ENCODE measurements around the gene CNST. TPM values are rescaled to one million over a fixed set of nuclear protein-coding genes. Genes with fewer than 3 reads are reported as not detected.

The CNST gene
- total RNA-seq, 1 donor from 2014 or later: 12.3 TPM

DNA sequence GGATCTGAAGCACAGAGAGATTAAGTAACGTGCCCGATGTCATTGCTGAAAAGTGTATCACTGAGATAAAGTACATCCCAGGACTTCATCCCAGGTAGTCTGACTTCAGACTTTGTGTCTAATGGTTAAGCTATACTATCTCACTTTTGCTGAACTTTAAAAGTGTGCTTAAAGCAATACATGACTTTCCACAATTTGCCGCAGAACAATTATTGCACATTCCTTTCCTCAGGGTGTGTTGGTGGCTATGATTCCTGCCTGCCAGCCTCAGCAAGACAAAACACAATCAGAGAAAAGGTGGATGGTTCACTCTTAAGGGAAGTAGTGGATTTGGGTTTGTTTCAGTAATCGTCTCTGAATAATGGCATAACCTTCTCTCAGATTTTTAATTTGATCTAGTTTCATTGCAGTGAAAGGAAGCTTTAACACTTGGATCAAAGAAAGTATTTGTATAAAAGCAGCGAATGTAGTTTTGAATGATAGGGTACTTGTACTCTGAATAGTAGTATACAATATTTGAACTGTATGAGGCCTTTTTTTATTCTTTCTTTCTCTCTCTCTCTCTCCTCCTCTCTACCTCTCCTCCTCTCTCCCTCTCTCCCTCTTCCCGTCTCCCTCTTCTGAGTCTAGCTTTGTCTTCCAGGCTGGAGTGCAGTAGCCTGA, 47.0 kb downstream of the CNST start:
- Histone ChIP-seq H3K27me3 (ENCODE audit: control insufficient read depth, insufficient read depth, low read length) (no peaks in the 10 kb centered on the region), H3K4me3 (ENCODE audit: low read depth, low read length) (no peak overlapping the region), H3K36me3 (ENCODE audit: control insufficient read depth, insufficient read depth, low read length) (no peaks in the 10 kb centered on the region)
- DNase-seq (ENCODE audit: low read depth): no peak
- TF ChIP-seq, protein P1, sequence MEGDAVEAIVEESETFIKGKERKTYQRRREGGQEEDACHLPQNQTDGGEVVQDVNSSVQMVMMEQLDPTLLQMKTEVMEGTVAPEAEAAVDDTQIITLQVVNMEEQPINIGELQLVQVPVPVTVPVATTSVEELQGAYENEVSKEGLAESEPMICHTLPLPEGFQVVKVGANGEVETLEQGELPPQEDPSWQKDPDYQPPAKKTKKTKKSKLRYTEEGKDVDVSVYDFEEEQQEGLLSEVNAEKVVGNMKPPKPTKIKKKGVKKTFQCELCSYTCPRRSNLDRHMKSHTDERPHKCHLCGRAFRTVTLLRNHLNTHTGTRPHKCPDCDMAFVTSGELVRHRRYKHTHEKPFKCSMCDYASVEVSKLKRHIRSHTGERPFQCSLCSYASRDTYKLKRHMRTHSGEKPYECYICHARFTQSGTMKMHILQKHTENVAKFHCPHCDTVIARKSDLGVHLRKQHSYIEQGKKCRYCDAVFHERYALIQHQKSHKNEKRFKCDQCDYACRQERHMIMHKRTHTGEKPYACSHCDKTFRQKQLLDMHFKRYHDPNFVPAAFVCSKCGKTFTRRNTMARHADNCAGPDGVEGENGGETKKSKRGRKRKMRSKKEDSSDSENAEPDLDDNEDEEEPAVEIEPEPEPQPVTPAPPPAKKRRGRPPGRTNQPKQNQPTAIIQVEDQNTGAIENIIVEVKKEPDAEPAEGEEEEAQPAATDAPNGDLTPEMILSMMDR (IDR thresholded peaks at IDR 0.05; ENCODE audit: insufficient read depth, low read length, poor library complexity, severe bottlenecking): no peak

DNA sequence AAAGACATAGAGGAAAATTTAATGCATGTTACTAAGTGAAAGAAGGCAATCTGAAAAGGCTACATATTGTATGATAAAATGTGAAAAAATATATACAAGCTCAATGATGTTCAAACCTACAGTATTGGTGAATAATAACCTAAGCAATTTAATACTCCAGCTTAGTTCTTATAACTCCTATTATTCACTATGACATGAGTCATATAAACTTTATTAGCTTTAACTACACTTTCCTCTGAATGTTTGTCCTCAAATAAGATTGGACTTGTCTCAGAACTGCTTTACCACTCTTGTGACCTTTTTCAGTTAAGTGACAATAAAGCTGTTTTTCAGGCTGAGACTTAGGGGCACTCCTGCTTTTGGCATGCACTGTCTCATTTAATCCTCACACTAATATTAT, 50.9 kb downstream of the CNST start:
- DNase-seq (ENCODE audit: low read depth): no peak
- Histone ChIP-seq H3K27me3 (ENCODE audit: control insufficient read depth, insufficient read depth, low read length) (no peaks in the 10 kb centered on the region), H3K36me3 (ENCODE audit: control insufficient read depth, insufficient read depth, low read length) (no peaks in the 10 kb centered on the region), H3K4me3 (ENCODE audit: low read depth, low read length) (no peak overlapping the region)
- TF ChIP-seq, protein P1 (IDR thresholded peaks at IDR 0.05; ENCODE audit: insufficient read depth, low read length, poor library complexity, severe bottlenecking): no peak

DNA sequence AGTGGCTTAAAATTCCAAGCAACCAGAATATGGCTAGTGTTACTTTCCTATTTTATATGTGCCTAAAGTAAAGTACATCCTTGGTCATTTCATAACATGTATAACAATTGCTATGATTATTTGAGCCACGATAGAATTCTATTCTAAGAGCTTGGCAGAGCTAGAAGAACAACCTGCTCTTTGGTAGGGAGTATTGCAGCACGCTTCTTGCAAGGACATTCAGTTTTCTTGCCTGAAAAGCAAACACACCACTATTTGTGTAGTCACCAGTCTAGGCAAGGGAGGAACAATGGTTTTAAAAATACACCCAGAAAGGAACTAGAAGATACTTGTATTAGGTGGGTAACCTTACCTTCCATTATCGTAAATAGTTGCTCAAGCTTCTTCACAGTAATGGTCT, 51.5 kb downstream of the CNST start:
- no peaks in the 10 kb centered on the region for H3K36me3 ChIP-seq (ENCODE audit: control insufficient read depth, insufficient read depth, low read length)
- DNase-seq (ENCODE audit: low read depth): no peak
- TF ChIP-seq, protein P1 (IDR thresholded peaks at IDR 0.05; ENCODE audit: insufficient read depth, low read length, poor library complexity, severe bottlenecking): no peak
- H3K27me3 ChIP-seq (ENCODE audit: control insufficient read depth, insufficient read depth, low read length): no peaks in the 10 kb centered on the region
- no peak overlapping the region for H3K4me3 ChIP-seq (ENCODE audit: low read depth, low read length)

DNA sequence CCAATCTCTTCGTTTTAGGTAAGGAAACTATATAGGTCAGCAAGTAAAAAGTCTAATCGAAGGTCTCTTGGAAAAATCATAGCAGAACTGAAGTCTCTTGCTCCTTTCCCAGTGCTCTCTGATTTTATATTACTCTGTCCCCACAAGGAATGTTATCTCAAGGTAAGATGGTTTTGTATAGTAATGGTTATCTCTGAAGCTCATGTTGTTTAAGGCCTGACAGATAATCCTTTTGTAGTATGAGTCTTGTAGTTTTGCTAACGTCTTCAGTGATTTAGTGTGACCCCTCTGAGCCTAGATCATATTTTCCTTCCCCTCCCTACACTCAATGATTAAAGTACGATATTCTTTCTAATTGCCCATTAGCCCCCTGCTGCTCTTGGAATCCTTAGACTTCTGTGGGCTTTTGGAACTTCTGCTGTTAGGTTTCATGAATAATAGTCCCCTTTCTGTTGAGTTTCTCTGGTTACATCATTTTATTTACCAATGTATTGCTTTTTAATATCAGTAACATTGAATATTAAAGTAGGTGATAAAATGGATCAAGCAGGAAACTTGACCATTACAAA, 52.1 kb downstream of the CNST start:
- Histone ChIP-seq H3K36me3 (ENCODE audit: control insufficient read depth, insufficient read depth, low read length) (no peaks in the 10 kb centered on the region), H3K4me3 (ENCODE audit: low read depth, low read length) (no peak overlapping the region), H3K27me3 (ENCODE audit: control insufficient read depth, insufficient read depth, low read length) (no peaks in the 10 kb centered on the region)
- DNase-seq (ENCODE audit: low read depth): no peak
- TF ChIP-seq, protein P1 (IDR thresholded peaks at IDR 0.05; ENCODE audit: insufficient read depth, low read length, poor library complexity, severe bottlenecking): no peak

DNA sequence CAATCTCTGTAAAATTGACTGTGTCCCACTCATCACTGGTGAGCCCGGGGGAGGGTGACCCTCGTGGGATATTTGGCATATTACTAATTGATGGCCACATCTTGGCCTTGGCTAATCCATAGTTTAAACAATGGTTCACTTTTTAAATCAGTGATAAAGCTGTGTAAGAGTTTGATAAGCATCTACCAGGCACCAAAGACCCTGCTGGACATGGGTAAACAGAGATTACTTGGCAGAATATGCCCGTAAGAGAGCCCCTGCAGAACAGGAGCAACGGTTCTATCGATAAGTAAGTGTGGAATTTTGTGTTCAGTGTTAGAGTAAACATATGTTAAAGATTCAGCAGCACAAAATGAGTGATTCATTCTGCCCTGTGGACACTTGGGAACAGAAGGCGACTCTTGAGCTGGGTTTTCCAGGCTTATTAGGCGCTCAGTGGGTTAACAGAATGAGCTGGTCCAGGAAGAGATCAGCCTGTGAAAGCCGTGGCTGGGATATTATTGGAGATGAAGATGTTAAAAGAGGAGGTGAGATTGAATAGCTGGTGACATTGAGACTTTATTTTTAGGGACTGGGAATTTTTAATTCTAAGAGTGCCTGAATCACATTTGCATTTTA, 55.9 kb downstream of the CNST start:
- TF ChIP-seq, protein P1 (IDR thresholded peaks at IDR 0.05; ENCODE audit: insufficient read depth, low read length, poor library complexity, severe bottlenecking): no peak
- Histone ChIP-seq H3K36me3 (ENCODE audit: control insufficient read depth, insufficient read depth, low read length) (no peaks in the 10 kb centered on the region), H3K27me3 (ENCODE audit: control insufficient read depth, insufficient read depth, low read length) (no peaks in the 10 kb centered on the region), H3K4me3 (ENCODE audit: low read depth, low read length) (no peak overlapping the region)
- DNase-seq (ENCODE audit: low read depth): no peak

Measured in kidney epithelial cell (primary cell).